ENCODE measurements around the gene PRKCA. TPM values are rescaled to one million over a fixed set of nuclear protein-coding genes. Genes with fewer than 3 reads are reported as not detected.

Gene PRKCA
- total RNA-seq, 1 experiment from 2014 or later: 22.6 TPM

- POLR2A ChIA-PET (ENCODE audit: unreplicated experiment): no interaction called here
These were observed 411.2 kb downstream of the PRKCA start for GRCh38 chr17:66713533-66714042.

DNA sequence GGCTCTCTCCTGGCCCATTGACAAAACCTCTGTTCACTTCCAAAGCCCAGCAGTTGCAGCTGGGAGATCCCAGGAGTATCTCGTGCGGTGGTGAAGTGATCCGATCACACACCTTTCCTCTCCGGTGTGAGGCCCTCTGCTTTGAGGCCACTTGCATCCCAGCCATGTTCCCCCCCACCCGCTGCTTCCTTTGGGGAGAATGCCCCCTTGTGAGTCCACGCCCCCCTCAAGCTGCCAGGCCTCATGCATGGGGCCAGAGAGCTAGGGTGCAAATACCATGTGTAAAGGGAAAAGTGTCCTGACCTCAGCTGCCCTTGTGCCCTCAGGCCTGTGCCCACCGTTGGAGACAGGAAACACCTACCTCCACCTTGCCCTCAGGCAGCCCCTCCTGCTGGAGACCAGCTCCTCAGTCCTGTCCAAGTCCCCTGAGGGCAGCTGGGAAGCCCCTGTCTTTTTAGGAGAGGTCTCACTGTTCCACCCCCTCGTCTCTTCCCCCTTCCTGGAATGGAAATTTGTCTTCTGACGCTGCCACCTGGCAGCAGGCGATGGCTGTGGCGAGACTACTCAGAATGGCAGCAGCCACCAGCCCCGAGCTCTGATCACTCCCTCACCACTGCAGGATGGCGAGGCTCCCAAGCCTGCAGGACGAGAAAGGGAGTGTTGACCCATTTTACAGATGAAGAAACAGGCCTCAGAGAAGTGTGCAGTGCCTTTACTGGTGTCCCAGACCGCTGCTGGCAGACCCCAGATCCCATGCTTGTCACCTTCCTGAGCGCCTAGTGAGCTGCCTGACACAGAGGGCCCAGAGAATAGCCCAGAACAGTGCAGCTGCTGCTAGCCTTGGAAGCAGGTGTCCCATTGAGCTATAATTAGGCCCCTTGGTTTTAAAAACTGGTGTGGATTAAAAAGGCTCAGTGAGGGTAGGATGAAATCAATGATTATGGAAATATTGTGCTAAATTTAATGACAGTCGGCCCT is 411.9 kb downstream of the PRKCA start:
- H4K20me1 ChIP-seq (ENCODE audit: low read length): no peaks in the 10 kb centered on the region
- H2AFZ ChIP-seq (ENCODE audit: low read length): no peak overlapping the region
- peaks cover 34% of the 10 kb centered on the region for H3K4me1 ChIP-seq (ENCODE audit: insufficient read depth, low read length)
- DNase-seq (no peak), ATAC-seq (no peak)
- no peaks in the 10 kb centered on the region for H3K79me2 ChIP-seq (ENCODE audit: low read length)
- no peak overlapping the region for H3K4me3 ChIP-seq (ENCODE audit: low read length)
- no TSS peak for BruUV-seq (replicated peaks)
- H3K9ac ChIP-seq (ENCODE audit: low read length): no peak overlapping the region
- H3F3A ChIP-seq (ENCODE audit: low read length, unreplicated experiment): no peaks in the 10 kb centered on the region
- no peak for TF ChIP-seq CTCF (conservative IDR thresholded peaks at IDR 0.05; ENCODE audit: low read depth, low read length)
- no peak for TF ChIP-seq EZH2 (IDR thresholded peaks at IDR 0.05; ENCODE audit: low read length, unreplicated experiment)
- no peak for TF ChIP-seq EZH2phosphoT487 (IDR thresholded peaks at IDR 0.05; ENCODE audit: borderline replicate concordance, low read length)
- ChIA-PET CTCF (interaction anchor here (0.9 kb wide), 2 partner anchors 40 to 186 kb away, joined by 3 to 4 read pairs; no protein-coding TSS in a partner anchor), POLR2A (ENCODE audit: unreplicated experiment) (no interaction called here)
- intact Hi-C loops (cut with micrococcal nuclease): loop anchor here (1.0 to 10.0 kb wide), 5 partner anchors 10 to 660 kb away; partner anchors contain the start of gene PITPNC1
- H3K36me3 ChIP-seq (ENCODE audit: low read depth, low read length): no peaks in the 10 kb centered on the region
- H3K4me2 ChIP-seq (ENCODE audit: low read length): no peak overlapping the region
- H3K9me3 ChIP-seq (ENCODE audit: low read length): no peaks in the 10 kb centered on the region
- H3K27me3 ChIP-seq (ENCODE audit: low read length): no peaks in the 10 kb centered on the region
- H3K27ac ChIP-seq (ENCODE audit: low read length): no peak overlapping the region
- no peaks in the 10 kb centered on the region for H3K9me2 ChIP-seq (replicated peaks; ENCODE audit: low read length)

More at GRCh38 chr17:66713533-66714042, 411.2 kb downstream of the PRKCA start:
- TF ChIP-seq CTCF (conservative IDR thresholded peaks at IDR 0.05; ENCODE audit: low read depth, low read length) (no peak), EZH2phosphoT487 (IDR thresholded peaks at IDR 0.05; ENCODE audit: borderline replicate concordance, low read length) (no peak), EZH2 (IDR thresholded peaks at IDR 0.05; ENCODE audit: low read length, unreplicated experiment) (no peak)
- Histone ChIP-seq H3K4me3 (ENCODE audit: low read length) (no peak overlapping the region), H3K27ac (ENCODE audit: low read length) (no peak overlapping the region), H2AFZ (ENCODE audit: low read length) (no peak overlapping the region), H3K9me3 (ENCODE audit: low read length) (no peaks in the 10 kb centered on the region), H3K4me1 (ENCODE audit: insufficient read depth, low read length) (peaks cover 34% of the 10 kb centered on the region), H3K4me2 (ENCODE audit: low read length) (no peak overlapping the region), H3K79me2 (ENCODE audit: low read length) (no peaks in the 10 kb centered on the region), H3K9ac (ENCODE audit: low read length) (no peak overlapping the region), H3F3A (ENCODE audit: low read length, unreplicated experiment) (no peaks in the 10 kb centered on the region), H3K36me3 (ENCODE audit: low read depth, low read length) (no peaks in the 10 kb centered on the region), H3K9me2 (replicated peaks; ENCODE audit: low read length) (no peaks in the 10 kb centered on the region), H3K27me3 (ENCODE audit: low read length) (no peaks in the 10 kb centered on the region), H4K20me1 (ENCODE audit: low read length) (no peaks in the 10 kb centered on the region)
- intact Hi-C loops (cut with micrococcal nuclease): loop anchor here (10.0 kb wide), 1 partner anchor 661 kb away; the partner anchor contains the start of gene PITPNC1
- CTCF ChIA-PET: interaction anchor here (0.5 kb wide), 1 partner anchor 10 kb away, joined by 3 read pairs; no protein-coding TSS in a partner anchor
- no peak for DNase-seq
- no TSS peak for BruUV-seq (replicated peaks)
- ATAC-seq: no peak
